Body of pancreas (tissue), 4 donors: ENCODE results near the gene NPHP4.

Source experiments
- POLR2A ChIP-seq, 3 donors: fragments of 450-650 bp; IDR thresholded peaks; one replicate each; pipeline ENCODE4 v1.6.1; 2016; ENCODE audit warnings: antibody characterized with exemption in 3 of 3, mild to moderate bottlenecking in 2 of 3
- TF ChIP-seq, protein P1 (sequence below), 7 experiments: fragments of 450-650 bp in 4 of 7; fragments of 200-600 bp in 3 of 7; sonication (generic) in 3 of 7; IDR thresholded peaks; one replicate each; pipeline ENCODE4 v1.5.1; 2016 to 2019; ENCODE audit warnings: antibody characterized with exemption in 7 of 7

DNA sequence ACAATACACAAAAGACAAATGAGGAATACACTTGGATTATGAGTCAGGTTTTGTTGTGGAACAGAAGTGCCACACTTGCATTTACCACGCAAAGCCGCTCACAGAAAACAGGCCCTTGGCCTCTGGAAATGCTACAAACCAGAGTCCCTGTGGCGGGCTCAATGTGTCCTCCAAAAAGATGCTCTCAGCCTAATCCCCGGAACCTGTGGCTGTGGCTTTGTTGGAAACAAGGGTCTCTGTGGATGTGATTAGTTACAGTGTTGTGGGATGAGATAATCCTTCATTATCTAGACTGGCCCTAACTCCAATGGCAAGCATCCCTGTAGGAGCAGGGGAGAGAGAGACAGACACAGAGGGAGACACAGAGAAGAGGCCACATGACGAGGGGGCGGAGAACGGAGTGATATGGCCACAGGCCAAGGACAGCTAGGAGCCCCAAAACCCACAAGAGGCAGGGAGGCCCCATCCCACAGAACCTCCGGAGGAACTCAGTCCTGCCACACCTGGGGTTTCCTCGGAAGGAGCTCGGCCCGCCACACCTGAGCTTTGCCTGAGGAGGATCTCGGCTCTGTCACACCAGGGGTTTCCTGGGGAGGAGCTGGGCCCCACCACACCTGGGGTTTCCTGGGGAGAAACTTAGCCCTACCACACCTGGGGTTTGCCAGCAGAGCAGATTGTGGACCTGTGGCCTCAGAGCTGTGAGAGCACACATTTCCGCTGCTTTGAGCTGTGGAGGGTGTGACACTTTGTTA, 55.4 kb downstream of the NPHP4 start:
- TF ChIP-seq POLR2A (IDR thresholded peaks at IDR 0.05): no peak
- TF ChIP-seq, protein P1, sequence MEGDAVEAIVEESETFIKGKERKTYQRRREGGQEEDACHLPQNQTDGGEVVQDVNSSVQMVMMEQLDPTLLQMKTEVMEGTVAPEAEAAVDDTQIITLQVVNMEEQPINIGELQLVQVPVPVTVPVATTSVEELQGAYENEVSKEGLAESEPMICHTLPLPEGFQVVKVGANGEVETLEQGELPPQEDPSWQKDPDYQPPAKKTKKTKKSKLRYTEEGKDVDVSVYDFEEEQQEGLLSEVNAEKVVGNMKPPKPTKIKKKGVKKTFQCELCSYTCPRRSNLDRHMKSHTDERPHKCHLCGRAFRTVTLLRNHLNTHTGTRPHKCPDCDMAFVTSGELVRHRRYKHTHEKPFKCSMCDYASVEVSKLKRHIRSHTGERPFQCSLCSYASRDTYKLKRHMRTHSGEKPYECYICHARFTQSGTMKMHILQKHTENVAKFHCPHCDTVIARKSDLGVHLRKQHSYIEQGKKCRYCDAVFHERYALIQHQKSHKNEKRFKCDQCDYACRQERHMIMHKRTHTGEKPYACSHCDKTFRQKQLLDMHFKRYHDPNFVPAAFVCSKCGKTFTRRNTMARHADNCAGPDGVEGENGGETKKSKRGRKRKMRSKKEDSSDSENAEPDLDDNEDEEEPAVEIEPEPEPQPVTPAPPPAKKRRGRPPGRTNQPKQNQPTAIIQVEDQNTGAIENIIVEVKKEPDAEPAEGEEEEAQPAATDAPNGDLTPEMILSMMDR (IDR thresholded peaks at IDR 0.05): no peak
